ENCODE results near the gene GID8.

GID8 gene

DNA sequence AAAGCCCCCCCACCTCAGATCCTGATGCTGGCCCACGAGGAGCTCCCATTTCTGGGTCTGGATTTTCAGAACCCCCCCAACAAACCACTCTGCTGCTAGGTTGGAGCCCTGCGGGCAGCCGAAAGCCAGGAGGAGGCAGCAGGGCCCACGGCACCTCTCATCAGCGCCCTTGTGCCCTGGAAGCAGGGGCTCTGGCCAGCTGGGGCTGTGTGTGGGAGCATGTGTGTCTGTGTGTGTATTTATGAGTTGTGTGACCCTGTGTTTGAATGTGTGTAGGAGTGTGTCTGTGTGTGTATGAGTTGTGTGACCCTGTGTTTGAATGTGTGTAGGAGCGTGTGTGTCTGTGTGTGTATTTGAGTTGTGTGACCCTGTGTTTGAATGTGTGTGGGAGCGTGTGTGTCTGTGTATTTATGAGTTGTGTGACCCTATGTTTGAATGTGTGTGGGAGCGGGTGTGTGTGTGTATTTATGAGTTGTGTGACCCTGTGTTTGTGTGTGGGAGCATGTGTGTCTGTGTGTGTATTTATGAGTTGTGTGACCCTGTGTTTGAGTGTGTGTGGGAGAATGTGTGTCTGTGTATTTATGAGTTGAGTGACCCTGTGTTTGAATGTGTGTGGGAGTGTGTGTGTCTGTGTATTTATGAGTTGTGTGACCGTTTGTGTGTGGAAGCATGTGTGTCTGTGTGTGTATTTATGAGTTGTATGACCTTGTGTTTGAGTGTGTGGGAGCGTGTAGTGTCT, 33.4 kb downstream of the GID8 start:
- no peak for DNase-seq

DNA sequence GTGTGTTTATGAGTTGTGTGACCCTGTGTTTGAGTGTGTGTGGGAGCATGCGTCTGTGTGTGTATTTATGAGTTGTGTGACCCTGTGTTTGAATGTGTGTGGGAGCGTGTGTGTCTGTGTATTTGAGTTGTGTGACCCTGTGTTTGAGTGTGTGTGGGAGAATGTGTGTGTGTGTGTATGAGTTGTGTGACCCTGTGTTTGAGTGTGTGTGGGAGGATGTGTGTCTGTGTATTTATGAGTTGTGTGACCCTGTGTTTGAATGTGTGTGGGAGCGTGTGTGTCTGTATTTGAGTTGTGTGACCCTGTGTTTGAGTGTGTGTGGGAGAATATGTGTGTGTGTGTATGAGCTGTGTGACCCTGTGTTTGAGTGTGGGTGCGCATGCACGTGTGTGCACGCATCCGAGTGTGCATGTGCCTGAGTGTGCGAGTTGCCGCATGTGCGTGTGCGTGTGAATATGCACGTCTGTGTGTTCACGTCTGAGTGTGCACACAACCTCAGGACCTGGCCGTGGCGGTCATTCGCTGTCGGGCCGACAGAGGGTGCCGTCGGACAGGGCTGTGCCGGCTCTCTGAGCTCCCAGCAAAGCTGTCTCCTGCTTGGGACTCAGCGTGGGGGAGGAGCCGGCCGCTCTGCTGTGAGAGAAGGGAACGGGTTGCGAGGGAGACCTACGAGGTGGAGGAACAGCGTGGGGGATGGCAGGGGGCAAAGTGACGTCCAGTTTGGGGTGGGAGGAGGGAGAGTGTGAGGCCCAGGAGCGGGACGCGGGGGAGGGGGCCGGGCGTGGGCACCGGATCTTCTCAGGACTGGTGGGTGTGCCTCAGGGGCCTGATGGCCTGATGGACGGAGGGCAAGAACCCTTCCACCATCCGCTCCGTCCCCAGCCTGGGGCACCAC, 34.2 kb downstream of the GID8 start:
- DNase-seq, result peak; percentile 91

DNA sequence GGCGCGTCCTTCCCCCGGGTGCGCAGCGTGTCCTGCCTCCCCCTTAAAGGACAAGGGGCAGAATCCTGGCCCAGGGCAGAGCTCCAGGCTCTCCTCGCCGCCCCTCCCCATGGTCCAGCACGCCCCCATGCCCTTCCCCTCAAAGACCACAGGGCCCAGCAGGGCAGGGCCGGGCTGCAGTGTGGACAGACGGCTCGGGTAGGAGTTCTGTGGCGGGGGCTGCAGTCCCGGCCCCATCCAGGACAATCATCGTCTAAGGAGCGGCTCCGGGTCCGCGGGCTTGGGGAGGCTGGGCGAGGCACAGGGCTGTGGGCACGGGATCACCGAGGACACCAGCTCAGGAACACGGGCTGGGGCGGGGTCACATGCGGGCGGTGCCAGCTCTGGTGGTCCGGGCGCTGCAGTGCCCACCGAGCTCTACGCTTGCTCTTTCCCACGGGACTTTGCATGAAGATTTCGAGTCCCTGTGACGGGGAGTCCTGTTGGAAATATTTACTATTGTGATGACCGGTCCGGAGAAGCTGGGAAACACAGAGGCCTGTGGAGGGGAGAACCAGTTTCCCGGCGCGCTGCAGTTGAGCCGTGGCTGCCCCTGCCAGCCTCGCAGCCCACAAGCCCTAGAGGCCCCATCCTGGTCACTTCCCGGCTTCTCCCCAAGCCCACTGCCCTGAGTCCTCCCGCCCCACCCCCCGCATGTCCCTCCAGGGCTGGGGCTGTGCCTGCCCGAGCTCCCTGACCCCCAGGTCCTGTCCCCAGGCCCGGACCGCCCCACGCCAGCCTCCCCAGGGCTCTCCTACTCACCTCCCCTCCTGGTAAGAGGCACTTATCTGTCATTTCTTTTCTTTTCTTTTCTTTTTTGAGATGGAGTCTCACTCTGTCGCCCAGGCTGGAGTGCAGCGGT, 35.1 kb downstream of the GID8 start:
- no peak for DNase-seq

DNA sequence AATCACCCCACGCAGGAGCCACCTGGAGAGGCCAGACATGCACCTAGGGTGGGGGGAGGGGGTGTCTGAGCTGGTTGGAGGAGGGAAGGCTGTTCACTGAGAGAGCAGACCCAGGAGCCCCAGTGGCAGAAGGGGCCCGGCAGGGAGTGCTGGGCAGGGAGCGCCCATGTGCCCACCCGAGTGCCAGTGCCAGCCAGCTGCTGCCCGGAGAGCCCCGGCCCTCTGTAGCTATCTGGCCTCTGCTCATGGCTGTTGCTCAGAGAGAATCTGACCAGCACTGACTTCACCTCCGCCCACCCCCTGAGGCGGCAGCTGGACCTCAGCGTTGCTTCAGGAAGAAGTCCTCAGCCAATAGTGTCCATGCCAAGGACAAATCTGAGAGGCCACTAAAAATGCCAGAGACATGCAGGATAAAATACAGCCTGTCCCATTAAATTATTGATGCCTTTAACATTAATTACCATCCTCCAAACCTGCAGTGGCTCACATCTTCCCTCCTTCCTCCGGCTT, 37.4 kb downstream of the GID8 start:
- DNase-seq, result no peak

DNA sequence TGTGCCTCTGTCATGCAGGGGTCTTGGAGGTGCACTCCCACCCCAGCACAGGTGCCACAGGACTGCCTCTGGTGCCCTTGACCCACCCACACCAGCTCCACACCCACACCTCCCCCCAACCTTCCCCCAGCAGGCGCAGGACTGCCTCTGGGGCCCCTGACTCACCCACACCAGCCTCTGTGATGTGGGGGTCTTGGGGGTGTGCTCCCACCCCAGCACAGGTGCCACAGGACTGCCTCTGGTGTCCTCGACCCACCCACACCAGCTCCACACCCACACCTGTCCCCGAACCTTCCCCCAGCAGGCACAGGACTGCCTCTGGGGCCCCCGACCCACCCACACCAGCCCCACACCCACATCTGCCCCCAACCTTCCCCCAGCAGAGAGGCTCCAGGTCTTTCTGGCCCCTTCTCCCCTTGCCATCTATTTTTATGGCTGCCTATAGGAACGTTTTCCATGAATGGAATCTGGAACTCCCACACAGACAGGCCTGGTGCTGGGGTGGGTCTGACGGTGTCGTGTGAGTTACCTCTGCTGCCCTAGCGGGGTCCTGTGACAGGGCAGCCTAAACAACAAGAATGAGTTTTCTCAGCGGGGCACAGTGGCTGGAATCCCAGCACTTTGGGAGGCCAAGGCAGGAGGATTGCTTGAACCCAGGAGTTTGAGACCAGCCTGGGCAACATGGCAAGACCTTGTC, 38.0 kb downstream of the GID8 start:
- no peak for DNase-seq

DNA sequence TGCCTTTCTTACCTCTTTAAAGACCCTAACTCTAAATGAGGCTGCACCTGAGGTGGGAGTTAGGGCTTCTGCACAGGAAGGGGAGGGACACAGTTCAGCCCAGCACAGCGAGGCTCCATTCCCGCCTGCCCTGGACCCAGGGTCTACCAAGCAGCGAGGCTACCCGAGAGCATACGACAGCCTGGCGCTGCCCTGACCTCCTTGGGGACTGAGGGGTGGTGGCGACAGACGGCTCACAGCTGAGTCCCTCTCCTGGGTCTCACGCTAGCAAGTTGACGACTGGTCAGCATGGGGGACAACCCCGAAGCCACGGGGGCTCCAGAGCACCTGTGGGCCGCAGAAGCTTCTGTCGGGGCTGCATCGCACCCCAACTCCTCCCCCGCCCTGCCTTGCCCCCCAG, 38.9 kb downstream of the GID8 start:
- DNase-seq, result no peak

DNA sequence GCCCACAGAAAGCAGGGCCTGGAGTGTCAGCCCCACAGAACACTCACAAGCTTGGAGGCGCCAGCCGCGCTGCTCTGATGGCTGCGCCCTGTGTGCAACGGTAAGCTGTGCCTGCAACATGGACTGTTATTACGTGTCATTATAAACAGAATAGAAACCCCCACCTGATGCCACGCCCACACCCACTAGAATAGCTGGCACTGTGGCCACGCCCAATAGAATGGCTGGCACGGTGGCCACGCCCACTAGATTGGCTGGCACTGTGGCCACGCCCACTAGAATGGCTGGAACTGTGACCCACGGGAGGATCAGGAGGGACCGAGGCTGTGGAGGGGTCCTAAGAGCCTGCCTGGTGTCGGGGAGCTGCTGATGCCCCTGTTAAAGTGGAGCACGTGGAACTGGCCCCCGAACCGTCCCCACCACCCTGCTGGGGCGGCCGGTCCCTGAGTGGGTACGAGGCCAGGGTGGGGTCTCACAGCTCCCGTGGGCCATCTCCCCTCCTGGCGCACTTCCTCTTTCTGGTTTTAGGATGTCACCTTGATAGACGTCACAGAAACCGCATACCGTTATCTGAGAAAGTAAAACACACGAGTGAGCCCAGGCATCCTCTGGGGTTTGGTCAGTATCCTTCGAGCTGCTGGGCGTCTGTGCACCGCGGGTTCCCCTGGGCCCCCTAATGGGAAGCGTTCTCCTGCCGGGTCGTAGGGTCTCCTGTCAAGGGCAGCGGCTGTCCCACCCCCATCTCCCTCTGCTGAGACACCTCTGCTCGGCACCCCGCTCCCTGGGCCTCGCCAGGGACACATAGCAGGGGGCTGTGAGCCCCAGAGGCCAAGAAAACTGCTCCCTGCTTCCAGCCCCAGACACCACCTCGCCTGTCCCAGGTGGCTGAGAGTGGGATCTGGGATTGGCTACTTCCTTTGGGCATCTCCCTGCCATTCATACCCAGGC, 39.9 kb downstream of the GID8 start:
- no peak for DNase-seq

DNA sequence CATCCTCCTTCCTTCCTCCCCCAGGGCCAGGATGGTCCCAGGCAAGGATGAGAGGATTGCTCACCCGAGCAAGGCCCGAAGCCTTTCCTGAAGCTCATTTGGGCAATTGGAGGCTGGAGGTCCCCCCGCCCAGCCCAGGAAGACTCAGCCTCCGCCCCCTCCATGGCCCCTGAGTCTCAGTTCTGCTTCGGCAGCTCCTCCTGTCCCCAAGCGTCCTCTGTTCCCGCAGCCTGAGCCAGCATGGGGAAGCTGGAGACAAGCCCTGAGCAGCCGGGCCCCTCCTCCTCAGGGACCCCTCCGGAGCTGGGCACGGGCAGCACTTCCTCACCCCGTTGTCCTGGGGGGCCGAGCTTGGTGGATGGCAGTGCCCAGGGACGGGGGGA, 40.6 kb downstream of the GID8 start:
- no peak for DNase-seq

DNA sequence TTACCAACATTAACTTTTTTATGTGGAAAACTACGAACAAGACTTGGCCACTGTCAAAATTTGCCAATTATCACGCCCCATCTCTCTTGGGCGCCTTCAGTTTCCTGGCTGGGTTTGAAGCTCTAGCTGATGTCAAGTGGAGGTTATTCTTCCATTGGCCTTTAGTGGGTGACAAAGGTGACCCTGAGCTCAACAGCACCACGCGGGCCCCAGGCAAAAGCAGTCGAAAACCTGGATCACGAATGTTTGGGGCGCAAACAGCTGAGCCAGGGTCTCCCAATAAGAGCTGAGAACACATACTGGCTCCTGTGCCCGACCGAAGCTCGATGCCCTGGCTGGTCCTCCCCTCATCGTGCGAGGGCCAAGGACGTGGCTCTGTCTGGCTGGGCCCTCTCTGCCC, 41.4 kb downstream of the GID8 start:
- DNase-seq, result no peak

DNA sequence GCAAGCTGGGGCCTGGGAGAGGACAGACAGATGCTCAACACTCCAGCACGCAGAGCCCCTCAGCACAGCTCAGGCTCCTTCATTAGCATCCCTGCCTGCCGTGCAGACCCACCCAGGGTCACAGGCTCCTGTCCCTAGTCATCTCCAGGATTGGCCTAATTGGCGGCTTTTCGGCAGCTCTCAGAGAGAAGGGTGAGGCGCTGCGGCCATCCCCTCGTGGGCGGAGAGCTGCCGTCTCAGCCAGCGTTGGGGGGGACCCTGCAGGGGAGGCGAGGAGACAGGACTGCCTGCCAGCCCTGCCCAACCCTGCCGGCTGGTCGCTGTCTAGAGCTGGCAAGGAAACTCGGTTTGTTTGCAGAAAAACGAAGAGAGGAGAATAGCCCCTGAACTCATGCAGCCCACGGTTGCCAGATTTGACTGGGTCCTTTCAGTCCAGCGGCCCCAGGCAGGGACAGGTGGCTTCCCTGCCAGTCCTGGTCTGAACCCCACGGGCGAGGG, 42.0 kb downstream of the GID8 start:
- DNase-seq, result no peak

DNA sequence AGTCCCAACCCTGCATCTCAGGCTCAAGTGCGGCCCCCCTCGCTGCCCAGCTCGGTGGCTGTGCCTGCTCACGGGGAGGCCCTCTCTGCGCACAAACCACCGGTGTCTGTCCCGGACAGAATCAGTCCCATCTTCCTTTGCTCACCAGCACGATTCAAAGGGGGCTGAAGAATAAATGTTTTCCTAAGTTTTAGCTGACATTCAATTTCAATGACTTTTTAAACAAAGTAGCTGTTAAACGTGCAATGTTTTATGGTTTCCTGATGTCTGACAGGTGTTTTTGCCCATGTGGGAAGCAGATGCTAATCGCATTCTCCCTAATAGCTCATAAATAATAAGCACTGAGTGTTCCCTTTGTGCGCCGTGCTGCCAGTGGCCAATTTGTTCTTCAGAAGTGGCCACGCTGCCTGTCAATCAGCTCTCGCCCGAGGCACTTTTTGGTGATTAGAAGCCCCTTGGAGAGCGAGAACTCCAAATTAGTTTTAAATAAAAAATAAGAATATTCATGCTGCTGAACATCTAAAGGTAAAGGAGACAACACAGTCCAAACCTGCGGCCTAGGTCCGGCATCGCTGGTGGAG, 42.5 kb downstream of the GID8 start:
- DNase-seq, result no peak

DNA sequence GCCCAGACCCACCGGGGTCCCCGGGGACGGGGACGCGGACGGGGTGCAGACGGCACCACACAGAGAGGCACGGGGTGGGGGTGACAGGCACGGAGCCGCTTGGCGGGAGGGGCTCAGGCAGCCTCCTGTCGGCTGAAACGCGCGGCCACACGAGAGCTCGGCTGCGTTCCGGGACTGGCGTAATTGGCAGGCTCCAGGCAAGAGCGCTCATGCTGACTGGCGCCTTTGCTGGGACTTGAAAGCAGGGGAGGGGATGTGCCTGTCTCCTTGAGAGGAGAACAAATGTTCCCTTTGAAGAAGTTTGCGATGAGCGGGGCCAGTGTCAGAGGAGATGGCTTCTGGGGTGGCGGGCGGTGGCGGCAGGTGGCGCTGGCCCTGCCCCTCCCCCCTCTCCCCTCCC, 43.0 kb downstream of the GID8 start:
- no peak for DNase-seq

DNA sequence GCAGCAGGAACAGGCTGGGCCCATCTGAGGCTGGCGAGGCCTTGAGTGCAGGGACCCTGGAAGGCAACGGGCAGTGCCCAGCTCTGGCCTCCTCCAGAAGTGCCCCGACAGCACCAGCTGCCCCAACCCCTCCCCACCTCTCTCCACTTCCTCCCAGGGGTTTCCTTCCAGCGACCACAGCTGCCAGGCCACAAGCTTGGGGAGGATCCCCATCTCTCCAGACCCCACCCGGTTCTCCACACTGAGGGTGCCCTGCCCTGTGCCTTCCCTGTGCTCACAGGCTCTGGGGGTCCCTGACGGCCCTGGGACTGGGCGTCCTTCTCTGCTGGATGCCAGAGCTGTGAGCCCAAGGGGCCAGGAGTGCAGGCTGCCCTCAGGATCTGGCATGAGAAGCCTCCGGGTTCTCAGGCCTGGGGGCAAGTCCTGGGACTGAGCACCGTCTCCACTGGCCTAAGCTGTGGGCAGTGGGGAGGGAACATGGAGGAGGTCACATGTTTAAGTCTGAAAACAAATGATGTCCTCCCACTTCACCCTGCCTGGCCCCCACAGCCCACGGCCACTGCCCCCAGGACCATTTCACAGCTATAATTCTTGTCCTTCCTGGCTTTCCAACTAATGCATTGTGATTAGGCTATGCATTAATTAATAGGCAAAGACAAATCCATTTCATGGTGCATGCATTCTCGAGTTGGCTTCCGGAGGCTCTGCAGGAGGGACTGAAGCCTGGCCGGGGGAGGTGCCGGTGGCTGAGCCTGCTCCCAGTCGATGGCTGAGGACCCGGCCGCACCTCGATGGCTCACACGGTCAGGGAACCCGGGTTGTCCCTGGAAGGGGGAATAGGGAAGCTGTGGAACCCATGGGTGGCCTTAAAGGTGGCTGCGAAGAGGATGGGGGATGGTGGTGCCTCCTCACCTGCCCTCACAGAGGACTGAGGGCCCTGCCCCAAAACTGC, 44.5 kb downstream of the GID8 start:
- no peak for DNase-seq

DNA sequence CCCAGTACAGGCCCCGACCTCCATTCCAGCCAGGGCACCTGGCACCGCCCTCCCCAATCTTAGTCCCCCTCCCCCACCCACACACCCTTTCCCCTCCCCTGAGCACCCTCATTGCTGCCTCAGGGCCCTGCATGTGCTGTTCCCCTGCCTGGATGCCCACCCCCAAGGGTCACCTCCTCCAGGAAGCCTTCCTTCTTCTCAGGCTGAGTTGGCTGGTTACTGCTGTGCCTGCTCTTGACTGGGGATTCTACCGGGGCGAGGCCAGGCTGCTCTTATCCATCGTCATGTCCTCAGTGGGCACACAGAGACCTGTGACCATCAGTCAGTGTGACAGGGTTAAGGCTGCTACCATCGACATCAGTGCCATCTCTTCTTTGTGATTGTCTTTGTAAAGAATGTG, 45.3 kb downstream of the GID8 start:
- no peak for DNase-seq

DNA sequence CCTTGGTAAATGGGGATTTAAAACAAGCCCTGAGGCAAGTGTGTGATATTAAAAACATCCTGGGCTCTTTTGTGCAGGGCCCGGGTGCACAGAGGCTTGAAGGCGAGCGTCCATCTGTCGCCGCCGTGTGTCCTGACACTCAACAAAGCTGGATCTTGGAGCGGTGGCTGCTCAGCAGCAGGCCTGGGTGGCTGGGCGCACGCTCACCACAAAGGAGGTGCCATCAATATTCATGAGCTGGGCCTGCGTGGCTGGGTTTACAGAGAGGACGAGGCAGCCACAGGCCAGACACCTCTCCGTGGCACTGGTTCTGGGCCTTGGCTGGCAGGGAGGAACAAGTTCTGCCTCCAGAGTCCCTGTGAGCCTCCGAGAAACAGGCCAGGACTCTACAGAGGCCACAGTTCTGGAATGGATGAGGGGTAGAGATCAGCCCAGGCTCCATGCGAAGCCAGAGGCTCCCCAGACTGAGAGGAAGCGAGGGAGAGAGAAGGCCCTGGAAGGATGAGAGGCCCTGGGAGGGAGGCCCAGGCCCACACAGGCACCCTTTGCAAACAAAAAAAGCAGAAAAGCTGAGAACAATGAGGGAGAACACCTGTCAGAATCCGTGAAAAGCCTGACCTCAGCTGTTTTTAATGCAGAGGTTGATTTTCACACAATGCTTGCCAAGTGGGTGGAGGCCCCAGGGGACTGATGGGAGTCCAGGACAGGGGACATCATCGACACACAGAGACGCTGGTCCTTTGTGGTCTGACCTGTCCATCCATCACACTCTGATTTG, 46.9 kb downstream of the GID8 start:
- no peak for DNase-seq

DNA sequence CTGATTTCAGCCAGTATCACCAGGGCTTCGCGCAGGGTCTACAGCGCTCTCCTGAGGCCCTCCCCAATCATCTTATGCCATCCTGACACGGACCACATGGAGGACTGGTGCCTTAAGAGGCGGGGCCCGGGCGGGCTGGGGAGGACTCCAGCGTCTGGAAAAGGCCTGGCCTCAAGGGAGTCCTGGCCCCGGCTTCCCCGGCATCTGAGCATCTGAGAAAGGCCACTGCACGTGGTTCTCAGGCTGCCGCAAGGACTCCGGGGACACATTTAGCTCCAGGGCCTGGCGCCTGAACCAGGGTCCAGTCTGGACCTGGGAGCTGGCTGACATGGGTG, 47.5 kb downstream of the GID8 start:
- no peak for DNase-seq

DNA sequence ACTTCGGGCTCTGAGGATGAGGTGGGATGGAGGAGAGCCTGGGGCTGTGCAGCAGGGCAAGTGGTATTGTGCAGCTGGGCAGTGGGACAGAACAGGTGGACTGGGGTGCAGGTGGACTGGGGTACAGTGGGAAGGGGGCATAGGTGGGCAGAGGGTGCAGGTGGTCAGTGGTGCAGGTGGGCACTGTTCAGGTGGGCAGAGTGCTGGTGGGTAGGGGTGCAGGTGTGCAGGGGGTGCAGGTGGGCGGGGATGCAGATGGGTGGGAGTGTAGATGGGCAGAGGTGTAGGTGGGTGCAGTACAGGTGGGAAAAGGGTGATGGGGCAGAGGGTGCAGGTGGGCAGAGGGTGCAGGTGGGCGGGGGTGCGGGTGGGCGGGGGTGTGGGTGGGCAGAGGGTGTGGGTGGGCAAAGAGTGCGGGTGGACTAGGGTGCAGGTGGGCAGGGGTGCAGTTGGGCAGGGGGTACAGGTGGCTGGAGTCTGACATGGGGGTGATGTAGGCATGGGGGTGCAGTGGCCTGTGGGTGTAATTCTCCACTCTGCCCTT, 48.4 kb downstream of the GID8 start:
- no peak for DNase-seq

DNA sequence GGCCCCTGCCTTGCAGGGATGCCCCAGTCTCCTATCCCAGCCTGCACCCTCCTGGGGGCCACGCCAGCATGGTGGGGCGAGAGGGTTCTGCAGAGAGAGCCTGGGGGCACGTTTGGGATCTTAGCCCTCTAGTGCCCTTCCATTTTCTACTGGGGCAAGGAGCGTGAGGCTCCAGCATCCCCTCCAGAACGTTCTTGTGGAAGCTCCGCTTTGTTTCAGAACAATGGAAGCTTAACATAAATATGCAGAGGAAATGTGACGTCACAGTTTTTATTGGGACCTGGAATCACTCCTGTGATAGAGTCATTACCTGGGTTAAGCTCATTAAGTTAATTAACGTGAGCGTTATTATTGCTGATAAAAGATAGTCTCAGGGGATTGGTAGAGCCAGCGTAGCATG, 49.2 kb downstream of the GID8 start:
- DNase-seq, result no peak
